AG09319 (cell line): ENCODE results near the gene NOD1.

Source experiments
- DNase-seq: peaks from one replicate; pipeline ENCODE4 v3.0.0-alpha.2; 2010; ENCODE audit warnings: low read depth; ENCODE audit errors: extremely low read depth
- TF ChIP-seq, protein P1 (sequence below): IDR thresholded peaks from 2 replicates; pipeline ENCODE4 v1.5.1; 2011; ENCODE audit warnings: low read depth, mild to moderate bottlenecking, inconsistent platforms, low read length, moderate library complexity

Gene NOD1

GRCh38 chr7:30462179-30462578, 16.4 kb downstream of the NOD1 start:
- TF ChIP-seq, protein P1, sequence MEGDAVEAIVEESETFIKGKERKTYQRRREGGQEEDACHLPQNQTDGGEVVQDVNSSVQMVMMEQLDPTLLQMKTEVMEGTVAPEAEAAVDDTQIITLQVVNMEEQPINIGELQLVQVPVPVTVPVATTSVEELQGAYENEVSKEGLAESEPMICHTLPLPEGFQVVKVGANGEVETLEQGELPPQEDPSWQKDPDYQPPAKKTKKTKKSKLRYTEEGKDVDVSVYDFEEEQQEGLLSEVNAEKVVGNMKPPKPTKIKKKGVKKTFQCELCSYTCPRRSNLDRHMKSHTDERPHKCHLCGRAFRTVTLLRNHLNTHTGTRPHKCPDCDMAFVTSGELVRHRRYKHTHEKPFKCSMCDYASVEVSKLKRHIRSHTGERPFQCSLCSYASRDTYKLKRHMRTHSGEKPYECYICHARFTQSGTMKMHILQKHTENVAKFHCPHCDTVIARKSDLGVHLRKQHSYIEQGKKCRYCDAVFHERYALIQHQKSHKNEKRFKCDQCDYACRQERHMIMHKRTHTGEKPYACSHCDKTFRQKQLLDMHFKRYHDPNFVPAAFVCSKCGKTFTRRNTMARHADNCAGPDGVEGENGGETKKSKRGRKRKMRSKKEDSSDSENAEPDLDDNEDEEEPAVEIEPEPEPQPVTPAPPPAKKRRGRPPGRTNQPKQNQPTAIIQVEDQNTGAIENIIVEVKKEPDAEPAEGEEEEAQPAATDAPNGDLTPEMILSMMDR: no peak
- DNase-seq: no peak

- DNase-seq: no peak
- TF ChIP-seq, protein P1: no peak
These were observed 18.3 kb downstream of the NOD1 start for GRCh38 chr7:30460246-30460633.

DNA sequence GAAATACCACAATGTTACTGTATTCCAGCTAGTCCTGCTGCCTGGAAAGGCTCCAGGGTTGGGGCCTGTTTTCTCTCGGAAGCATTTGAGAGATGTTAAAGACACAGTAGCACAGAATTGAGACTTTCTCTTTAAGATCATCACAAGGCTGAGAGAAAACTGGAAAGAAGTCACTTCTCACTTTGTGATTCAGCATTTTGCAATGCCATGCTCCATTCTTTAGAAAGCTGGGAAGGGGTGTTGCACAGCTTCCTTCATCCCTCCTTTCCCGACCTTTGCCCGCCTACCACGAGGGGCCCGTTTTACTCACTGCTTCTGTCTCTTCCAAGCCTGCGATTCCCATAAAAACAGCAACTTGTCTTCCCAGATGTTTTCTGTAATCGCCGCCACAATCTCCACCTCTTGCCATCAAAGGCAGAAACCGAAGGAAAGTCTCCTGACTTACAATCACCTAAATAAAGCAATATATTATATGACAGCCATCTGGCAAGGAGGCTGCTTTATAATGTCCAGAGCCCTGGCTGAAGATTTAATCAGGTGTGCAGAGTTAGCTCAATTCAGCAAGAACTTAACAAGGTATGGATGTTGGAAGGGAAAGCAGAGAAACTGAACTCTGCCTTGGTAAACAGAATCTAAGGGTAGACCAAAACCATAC, 18.9 kb downstream of the NOD1 start:
- TF ChIP-seq, protein P1: no peak
- peak; percentile 77 for DNase-seq

DNA sequence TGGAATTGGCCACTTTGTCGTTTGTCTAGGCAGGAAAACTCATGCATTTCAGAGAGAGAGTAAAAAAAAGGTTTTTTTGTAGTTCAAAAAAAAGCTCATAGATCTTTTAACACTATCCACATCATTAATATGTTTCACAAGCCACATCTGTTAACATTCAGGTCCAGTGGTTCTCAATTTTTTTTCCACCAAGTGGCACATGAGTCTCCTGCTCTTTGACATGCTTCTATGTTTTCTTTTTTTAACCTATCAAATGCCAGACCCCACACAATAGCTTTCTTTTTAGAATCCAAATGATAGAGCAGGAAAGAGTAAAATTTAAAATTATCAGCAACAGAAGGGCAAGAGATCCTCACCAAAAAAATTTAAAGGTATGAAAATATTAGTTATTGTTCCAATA, 20.3 kb downstream of the NOD1 start:
- TF ChIP-seq, protein P1: no peak
- no peak for DNase-seq

- TF ChIP-seq, protein P1: no peak
- no peak for DNase-seq
These were observed 24.7 kb downstream of the NOD1 start for GRCh38 chr7:30453921-30454320.

GRCh38 chr7:30453016-30453415, 25.6 kb downstream of the NOD1 start:
- DNase-seq: no peak
- TF ChIP-seq, protein P1: no peak

GRCh38 chr7:30452280-30452930, 26.2 kb downstream of the NOD1 start:
- TF ChIP-seq, protein P1: no peak
- DNase-seq: no peak
